PFSK-1 (cell line): ENCODE data around the gene DCAF5.

Experiments
- FOXP2 ChIP-seq: optimal IDR thresholded peaks from 2 replicates; pipeline ENCODE3; 2011; ENCODE audit warnings: borderline replicate concordance, control low read depth, inconsistent platforms; ENCODE audit not compliant: insufficient read depth; ENCODE audit errors: extremely low read length, extremely low read depth
- POLR2AphosphoS5 ChIP-seq: IDR thresholded peaks from 2 replicates; pipeline ENCODE4 v1.6.1; 2012; ENCODE audit warnings: low read depth, mild to moderate bottlenecking, control low read depth, low read length, moderate library complexity
- REST ChIP-seq, 2 experiments: IDR thresholded peaks; 2 replicates each; pipeline versions ENCODE4 v1.6.1 to v1.8.0; 2011 to 2012; ENCODE audit warnings: low read depth in 2 of 2, low read length in 2 of 2, control low read depth in 1 of 2, inconsistent platforms in 1 of 2, mild to moderate bottlenecking in 1 of 2, moderate library complexity in 1 of 2; ENCODE audit not compliant: insufficient read depth in 1 of 2
- SIN3A ChIP-seq: IDR thresholded peaks from 2 replicates; pipeline ENCODE4 v1.6.1; 2012; ENCODE audit warnings: mild to moderate bottlenecking, low read length, moderate library complexity, borderline replicate concordance; ENCODE audit not compliant: insufficient read depth
- TAF1 ChIP-seq: IDR thresholded peaks from 2 replicates; pipeline ENCODE4 v1.6.1; 2012; ENCODE audit warnings: low read length, control low read depth, borderline replicate concordance; ENCODE audit not compliant: insufficient read depth

The DCAF5 gene

GRCh38 chr14:69092840-69093422, 60.0 kb downstream of the DCAF5 start:
- TF ChIP-seq FOXP2: no peak
- TF ChIP-seq SIN3A: no peak
- no peak for TF ChIP-seq TAF1
- TF ChIP-seq REST (IDR thresholded peaks at IDR 0.05; ENCODE audit: insufficient read depth in 1 of 2, low read depth in 2 of 2, low read length in 2 of 2): no peak
- no peak for TF ChIP-seq POLR2AphosphoS5

- no peak for TF ChIP-seq FOXP2
- no peak for TF ChIP-seq POLR2AphosphoS5
- no peak for TF ChIP-seq TAF1
- no peak for TF ChIP-seq SIN3A
- no peak for TF ChIP-seq REST (IDR thresholded peaks at IDR 0.05; ENCODE audit: insufficient read depth in 1 of 2, low read depth in 2 of 2, low read length in 2 of 2)
Measured at GRCh38 chr14:69091695-69092094, 61.2 kb downstream of the DCAF5 start.

- TF ChIP-seq REST (IDR thresholded peaks at IDR 0.05; ENCODE audit: insufficient read depth in 1 of 2, low read depth in 2 of 2, low read length in 2 of 2): no peak
- no peak for TF ChIP-seq SIN3A
- TF ChIP-seq POLR2AphosphoS5: no peak
- TF ChIP-seq TAF1: no peak
- no peak for TF ChIP-seq FOXP2
Measured at GRCh38 chr14:69091006-69091405, 61.9 kb downstream of the DCAF5 start.

GRCh38 chr14:69090187-69090789, 62.6 kb downstream of the DCAF5 start:
- TF ChIP-seq REST (IDR thresholded peaks at IDR 0.05; ENCODE audit: insufficient read depth in 1 of 2, low read depth in 2 of 2, low read length in 2 of 2) (no peak), FOXP2 (no peak), POLR2AphosphoS5 (no peak), SIN3A (no peak), TAF1 (no peak)

- TF ChIP-seq REST (IDR thresholded peaks at IDR 0.05; ENCODE audit: insufficient read depth in 1 of 2, low read depth in 2 of 2, low read length in 2 of 2) (no peak), SIN3A (no peak), FOXP2 (no peak), TAF1 (no peak), POLR2AphosphoS5 (no peak)
Measured at GRCh38 chr14:69089046-69089445, 63.9 kb downstream of the DCAF5 start.
